Upper lobe of right lung (tissue), 1 donor: ENCODE measurements around the gene B4GALT2. TPM values are rescaled to one million over a fixed set of nuclear protein-coding genes. Genes with fewer than 3 reads are reported as not detected.

Source experiments
- ATAC-seq: fragments of 200-7000 bp; cut with Tn5 transposase; one replicate; pipeline ENCODE4 v1.9.1; 2020; ENCODE audit warnings: mild to moderate bottlenecking, moderate library complexity
- DNase-seq: peaks from one replicate; pipeline ENCODE4 v3.0.0-alpha.2; 2020
- H3K27ac ChIP-seq: fragments of 200-600 bp; one replicate; pipeline ENCODE4 v1.8.0; 2022
- H3K27me3 ChIP-seq: fragments of 200-600 bp; one replicate; pipeline ENCODE4 v1.8.0; 2022; ENCODE audit warnings: mild to moderate bottlenecking
- H3K36me3 ChIP-seq: fragments of 200-600 bp; one replicate; pipeline ENCODE4 v1.8.0; 2022
- H3K4me1 ChIP-seq: fragments of 200-600 bp; one replicate; pipeline ENCODE4 v1.8.0; 2022
- H3K4me3 ChIP-seq: fragments of 200-600 bp; one replicate; pipeline ENCODE4 v1.8.0; 2022; ENCODE audit warnings: mild to moderate bottlenecking
- H3K9me3 ChIP-seq: fragments of 200-600 bp; one replicate; pipeline ENCODE4 v1.8.0; 2022
- CTCF ChIP-seq: fragments of 200-600 bp; IDR thresholded peaks from one replicate; pipeline ENCODE4 v1.8.0; 2022; ENCODE audit warnings: antibody characterized with exemption
- intact Hi-C: fragments of 100-400 bp; cut with DNase I; formaldehyde crosslinking; loops from one replicate; pipeline ENCODE4 v1.11.0; 2022
- total RNA-seq: library from RNA; stranded (reverse); fragmentation: NEBNext Ultra II Directional; extraction: Animal tissue kit (Norgen Biotek cat#: 25700); gene quantifications from one replicate; pipeline ENCODE4 v1.2.1, GENCODE V29; 2021
- donor health status: DM: no; HTN: yes; CAD: no; lungs with severe emphysema.

Gene B4GALT2
- total RNA-seq, 1 donor from 2014 or later: 23.8 TPM

GRCh38 chr1:44032170-44032790 lies 53.3 kb downstream of the B4GALT2 start:
- Histone ChIP-seq H3K9me3 (no peaks in the 10 kb centered on the region), H3K27me3 (no peaks in the 10 kb centered on the region), H3K4me1 (peaks cover 31% of the 10 kb centered on the region), H3K4me3 (no peak overlapping the region), H3K27ac (peak overlapping the region; percentile 51), H3K36me3 (no peaks in the 10 kb centered on the region)
- no peak for TF ChIP-seq CTCF
- intact Hi-C loops: no loop called here
- no peak for DNase-seq
- no peak for ATAC-seq

GRCh38 chr1:44033041-44033575 lies 54.1 kb downstream of the B4GALT2 start:
- Histone ChIP-seq H3K4me3 (no peak overlapping the region), H3K36me3 (no peaks in the 10 kb centered on the region), H3K4me1 (peaks cover 31% of the 10 kb centered on the region), H3K27me3 (no peaks in the 10 kb centered on the region), H3K27ac (no peak overlapping the region), H3K9me3 (no peaks in the 10 kb centered on the region)
- TF ChIP-seq CTCF: no peak
- DNase-seq: no peak
- no peak for ATAC-seq
- intact Hi-C loops: no loop called here

DNA sequence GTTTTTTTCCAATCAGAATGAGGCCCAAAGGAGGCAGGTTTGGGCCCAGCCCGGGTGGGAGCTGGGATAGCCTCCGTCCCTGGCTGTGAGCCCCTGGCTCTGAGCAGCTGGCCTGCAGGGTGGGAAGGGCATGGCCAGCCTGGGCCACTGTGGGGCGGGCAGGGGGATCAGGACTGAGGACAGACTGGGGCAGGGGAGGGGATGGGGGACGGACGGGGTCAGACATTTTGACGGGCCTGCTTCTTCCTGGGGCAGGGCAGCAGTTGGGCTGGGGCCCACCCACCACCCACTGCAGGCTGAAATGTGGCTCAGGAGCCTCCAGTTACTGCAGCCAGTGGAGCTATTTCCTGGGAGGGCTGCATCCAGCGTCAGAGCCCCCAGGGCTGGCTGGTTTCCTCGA lies 54.7 kb downstream of the B4GALT2 start:
- DNase-seq: no peak
- intact Hi-C loops: no loop called here
- H3K4me3 ChIP-seq: no peak overlapping the region

GRCh38 chr1:44034423-44034822 lies 55.4 kb downstream of the B4GALT2 start:
- no peak for ATAC-seq
- no peak overlapping the region for H3K4me3 ChIP-seq
- H3K36me3 ChIP-seq: no peaks in the 10 kb centered on the region
- no peaks in the 10 kb centered on the region for H3K9me3 ChIP-seq
- H3K27me3 ChIP-seq: no peaks in the 10 kb centered on the region
- H3K4me1 ChIP-seq: peaks cover 21% of the 10 kb centered on the region
- DNase-seq: no peak
- intact Hi-C loops: no loop called here
- no peak for TF ChIP-seq CTCF
- no peak overlapping the region for H3K27ac ChIP-seq

More for the DNA sequence above, 54.7 kb downstream of the B4GALT2 start:
- peaks cover 28% of the 10 kb centered on the region for H3K4me1 ChIP-seq
- H3K36me3 ChIP-seq: no peaks in the 10 kb centered on the region
- no peak for TF ChIP-seq CTCF
- no peaks in the 10 kb centered on the region for H3K27me3 ChIP-seq
- no peaks in the 10 kb centered on the region for H3K9me3 ChIP-seq
- H3K27ac ChIP-seq: no peak overlapping the region
- no peak for ATAC-seq

DNA sequence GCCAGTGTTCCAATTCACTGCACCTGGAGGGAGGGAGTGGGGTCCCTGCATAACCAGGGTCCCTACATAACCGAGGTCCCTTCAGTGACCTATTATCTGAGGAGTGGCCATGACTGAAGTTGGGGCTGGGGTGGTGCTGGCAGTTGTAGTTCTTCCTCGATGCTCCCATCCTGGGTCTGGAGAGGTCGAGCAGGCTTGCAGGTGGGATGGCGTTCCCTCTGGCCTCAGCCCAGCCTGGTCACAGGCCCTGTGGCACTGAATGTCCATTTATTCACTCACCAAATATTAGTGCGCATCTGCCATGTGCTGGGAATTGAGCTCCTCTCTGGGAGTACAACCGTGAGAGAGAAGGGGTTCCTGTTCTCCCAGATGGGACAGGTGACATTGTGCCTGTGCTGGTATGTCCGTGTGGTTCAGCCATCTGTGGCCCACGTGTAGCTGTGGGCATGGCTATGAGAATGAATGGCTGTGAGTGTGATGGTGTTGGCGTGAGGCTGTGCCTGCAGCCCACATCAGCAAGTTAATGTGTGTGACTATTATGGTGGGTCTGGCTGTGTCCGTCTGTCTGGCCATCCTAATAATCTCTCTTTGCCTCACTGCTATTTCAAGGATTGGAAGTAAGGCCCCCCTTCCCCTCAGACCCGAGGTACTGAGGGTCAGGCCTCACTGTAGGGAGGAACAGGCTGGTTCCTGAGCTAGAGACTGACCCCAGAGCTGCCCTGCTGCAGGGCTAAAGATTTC lies 56.1 kb downstream of the B4GALT2 start:
- no peaks in the 10 kb centered on the region for H3K27me3 ChIP-seq
- ATAC-seq (no peak), DNase-seq (no peak)
- no peaks in the 10 kb centered on the region for H3K9me3 ChIP-seq
- H3K36me3 ChIP-seq: no peaks in the 10 kb centered on the region
- H3K4me1 ChIP-seq: peaks cover 20% of the 10 kb centered on the region
- TF ChIP-seq CTCF: no peak
- H3K4me3 ChIP-seq: no peak overlapping the region
- intact Hi-C loops: loop anchor here (5.0 kb wide), 1 partner anchor 33 kb away; no protein-coding TSS in a partner anchor
- peak overlapping the region; percentile 58 for H3K27ac ChIP-seq
